GM12878 (cell line): ENCODE measurements around the gene ENTPD3.

Experiments used
- ASH2L ChIP-seq: fragments of 300-600, 200-600 bp; sonication (generic); IDR thresholded peaks from 2 replicates; pipeline ENCODE4 v1.6.1; 2017; ENCODE audit warnings: low read depth, mild to moderate bottlenecking, borderline replicate concordance
- BRCA1 ChIP-seq: IDR thresholded peaks from 2 replicates; pipeline ENCODE4 v1.6.1; 2011; ENCODE audit warnings: low read depth, low read length, improper control_type of control experiment
- CEBPB ChIP-seq, 2 experiments: fragments of 150-350 bp in 1 of 2; IDR thresholded peaks; 2 replicates each; pipeline ENCODE4 v1.6.1; 2012 to 2014; ENCODE audit warnings: low read depth in 2 of 2, low read length in 2 of 2, borderline replicate concordance in 1 of 2, inconsistent platforms in 1 of 2
- CHD1 ChIP-seq: IDR thresholded peaks from 2 replicates; pipeline ENCODE4 v1.6.1; 2012; ENCODE audit warnings: low read depth, low read length, improper control_type of control experiment
- EP300 ChIP-seq, 2 experiments: fragments of 150-350 bp in 1 of 2; IDR thresholded peaks; 2 replicates each; pipeline ENCODE4 v1.6.1; 2011 to 2012; ENCODE audit warnings: low read depth in 2 of 2, low read length in 2 of 2, borderline replicate concordance in 1 of 2, improper control_type of control experiment in 1 of 2, inconsistent platforms in 1 of 2; ENCODE audit not compliant: control insufficient read depth in 1 of 2
- FOXM1 ChIP-seq: IDR thresholded peaks from 2 replicates; pipeline ENCODE4 v1.6.1; 2012; ENCODE audit warnings: low read depth, mild to moderate bottlenecking, inconsistent platforms, low read length, moderate library complexity
- KLF5 ChIP-seq: fragments of 450-650 bp; IDR thresholded peaks from 2 replicates; pipeline ENCODE4 v1.6.1; 2014; ENCODE audit warnings: mild to moderate bottlenecking; ENCODE audit not compliant: partially characterized antibody
- NR2C2 ChIP-seq: IDR thresholded peaks from 2 replicates; pipeline ENCODE4 v1.6.1; 2011; ENCODE audit warnings: borderline replicate concordance, low read depth; ENCODE audit not compliant: control insufficient read depth, insufficient read length
- RELA ChIP-seq: fragments of 450-650 bp; IDR thresholded peaks from 2 replicates; pipeline ENCODE4 v1.8.0; 2014; ENCODE audit warnings: borderline replicate concordance; ENCODE audit not compliant: partially characterized antibody
- RELB ChIP-seq: fragments of 450-650 bp; IDR thresholded peaks from 2 replicates; pipeline ENCODE4 v1.6.1; 2017; ENCODE audit warnings: low read depth, mild to moderate bottlenecking, moderate library complexity
- SMC3 ChIP-seq: IDR thresholded peaks from 2 replicates; pipeline ENCODE4 v1.6.1; 2011; ENCODE audit warnings: low read length, improper control_type of control experiment, borderline replicate concordance
- TAF1 ChIP-seq: IDR thresholded peaks from 2 replicates; pipeline ENCODE4 v1.6.1; 2011; ENCODE audit warnings: mild to moderate bottlenecking, low read depth, low read length, borderline replicate concordance
- TF ChIP-seq, protein P1 (sequence below): IDR thresholded peaks from 2 replicates; pipeline ENCODE4 v1.6.1; 2012; ENCODE audit warnings: mild to moderate bottlenecking, low read depth, low read length
- TF ChIP-seq, protein P2 (sequence below), 3 experiments: IDR thresholded peaks in 2 of 3; conservative IDR thresholded peaks in 1 of 3; 2 replicates each; pipeline ENCODE4 v1.5.1; 2011; ENCODE audit warnings: low read depth in 3 of 3, low read length in 3 of 3, mild to moderate bottlenecking in 3 of 3, control low read depth in 2 of 3, moderate library complexity in 2 of 3, inconsistent platforms in 1 of 3, mixed read lengths in 1 of 3; ENCODE audit not compliant: control insufficient read depth in 2 of 3, insufficient read depth in 1 of 3; ENCODE audit errors: extremely low read depth in 1 of 3

DNA sequence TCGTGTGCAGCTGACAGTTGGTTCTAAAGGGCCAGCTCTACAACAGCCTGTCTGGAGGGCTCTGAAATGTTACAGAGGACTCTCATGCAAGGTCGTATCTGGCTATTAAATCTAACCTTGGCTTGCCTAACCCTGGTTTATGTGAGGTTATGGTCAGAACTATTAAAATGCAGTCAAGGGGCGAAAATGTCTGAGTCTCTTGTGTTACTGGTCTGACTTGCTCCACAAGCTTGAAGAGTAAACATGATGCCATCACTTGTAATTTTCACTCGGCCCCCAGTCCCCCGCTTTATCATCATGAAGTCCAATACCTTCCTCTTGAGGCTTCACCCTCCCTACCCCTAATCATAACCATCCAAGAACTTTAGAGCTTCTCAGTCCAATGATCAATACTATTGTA lies 9.4 kb downstream of the ENTPD3 start:
- TF ChIP-seq BRCA1 (no peak), ASH2L (no peak), RELB (no peak), NR2C2 (no peak), TAF1 (no peak), CEBPB (IDR thresholded peaks at IDR 0.05; ENCODE audit: borderline replicate concordance in 1 of 2, low read depth in 2 of 2, low read length in 2 of 2) (no peak), SMC3 (no peak), FOXM1 (no peak), EP300 (IDR thresholded peaks at IDR 0.05; ENCODE audit: borderline replicate concordance in 1 of 2, control insufficient read depth in 1 of 2, low read depth in 2 of 2, low read length in 2 of 2) (no peak), CHD1 (no peak), KLF5 (no peak), RELA (no peak)
- TF ChIP-seq, protein P1, sequence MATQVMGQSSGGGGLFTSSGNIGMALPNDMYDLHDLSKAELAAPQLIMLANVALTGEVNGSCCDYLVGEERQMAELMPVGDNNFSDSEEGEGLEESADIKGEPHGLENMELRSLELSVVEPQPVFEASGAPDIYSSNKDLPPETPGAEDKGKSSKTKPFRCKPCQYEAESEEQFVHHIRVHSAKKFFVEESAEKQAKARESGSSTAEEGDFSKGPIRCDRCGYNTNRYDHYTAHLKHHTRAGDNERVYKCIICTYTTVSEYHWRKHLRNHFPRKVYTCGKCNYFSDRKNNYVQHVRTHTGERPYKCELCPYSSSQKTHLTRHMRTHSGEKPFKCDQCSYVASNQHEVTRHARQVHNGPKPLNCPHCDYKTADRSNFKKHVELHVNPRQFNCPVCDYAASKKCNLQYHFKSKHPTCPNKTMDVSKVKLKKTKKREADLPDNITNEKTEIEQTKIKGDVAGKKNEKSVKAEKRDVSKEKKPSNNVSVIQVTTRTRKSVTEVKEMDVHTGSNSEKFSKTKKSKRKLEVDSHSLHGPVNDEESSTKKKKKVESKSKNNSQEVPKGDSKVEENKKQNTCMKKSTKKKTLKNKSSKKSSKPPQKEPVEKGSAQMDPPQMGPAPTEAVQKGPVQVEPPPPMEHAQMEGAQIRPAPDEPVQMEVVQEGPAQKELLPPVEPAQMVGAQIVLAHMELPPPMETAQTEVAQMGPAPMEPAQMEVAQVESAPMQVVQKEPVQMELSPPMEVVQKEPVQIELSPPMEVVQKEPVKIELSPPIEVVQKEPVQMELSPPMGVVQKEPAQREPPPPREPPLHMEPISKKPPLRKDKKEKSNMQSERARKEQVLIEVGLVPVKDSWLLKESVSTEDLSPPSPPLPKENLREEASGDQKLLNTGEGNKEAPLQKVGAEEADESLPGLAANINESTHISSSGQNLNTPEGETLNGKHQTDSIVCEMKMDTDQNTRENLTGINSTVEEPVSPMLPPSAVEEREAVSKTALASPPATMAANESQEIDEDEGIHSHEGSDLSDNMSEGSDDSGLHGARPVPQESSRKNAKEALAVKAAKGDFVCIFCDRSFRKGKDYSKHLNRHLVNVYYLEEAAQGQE: no peak
- TF ChIP-seq, protein P2, sequence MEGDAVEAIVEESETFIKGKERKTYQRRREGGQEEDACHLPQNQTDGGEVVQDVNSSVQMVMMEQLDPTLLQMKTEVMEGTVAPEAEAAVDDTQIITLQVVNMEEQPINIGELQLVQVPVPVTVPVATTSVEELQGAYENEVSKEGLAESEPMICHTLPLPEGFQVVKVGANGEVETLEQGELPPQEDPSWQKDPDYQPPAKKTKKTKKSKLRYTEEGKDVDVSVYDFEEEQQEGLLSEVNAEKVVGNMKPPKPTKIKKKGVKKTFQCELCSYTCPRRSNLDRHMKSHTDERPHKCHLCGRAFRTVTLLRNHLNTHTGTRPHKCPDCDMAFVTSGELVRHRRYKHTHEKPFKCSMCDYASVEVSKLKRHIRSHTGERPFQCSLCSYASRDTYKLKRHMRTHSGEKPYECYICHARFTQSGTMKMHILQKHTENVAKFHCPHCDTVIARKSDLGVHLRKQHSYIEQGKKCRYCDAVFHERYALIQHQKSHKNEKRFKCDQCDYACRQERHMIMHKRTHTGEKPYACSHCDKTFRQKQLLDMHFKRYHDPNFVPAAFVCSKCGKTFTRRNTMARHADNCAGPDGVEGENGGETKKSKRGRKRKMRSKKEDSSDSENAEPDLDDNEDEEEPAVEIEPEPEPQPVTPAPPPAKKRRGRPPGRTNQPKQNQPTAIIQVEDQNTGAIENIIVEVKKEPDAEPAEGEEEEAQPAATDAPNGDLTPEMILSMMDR (IDR thresholded peaks at IDR 0.05 in 2 of 3, conservative IDR thresholded peaks at IDR 0.05 in 1 of 3; ENCODE audit: control insufficient read depth in 2 of 3, extremely low read depth in 1 of 3, insufficient read depth in 1 of 3, low read depth in 3 of 3, low read length in 3 of 3): no peak
